Epithelial cell of proximal tubule (primary cell): ENCODE measurements around the gene DALRD3. TPM values are rescaled to one million over a fixed set of nuclear protein-coding genes. Genes with fewer than 3 reads are reported as not detected.

Experiments used
- DNase-seq: peaks from one replicate; pipeline ENCODE4 v3.0.0-alpha.2; 2011; ENCODE audit warnings: low read depth
- H3K4me3 ChIP-seq: 2 replicates; pipeline ENCODE4 v1.5.1; 2011; ENCODE audit warnings: low read depth, mild to moderate bottlenecking, low read length
- total RNA-seq: library from RNA; depleted of rRNA; stranded (reverse); fragments of >200 nt; gene quantifications from 2 replicates; pipeline ENCODE4 v1.2.3, GENCODE V29; 2015
- TF ChIP-seq, protein P1 (sequence below): conservative IDR thresholded peaks from 2 replicates; pipeline ENCODE4 v1.5.1; 2012; ENCODE audit warnings: low read depth, mild to moderate bottlenecking, low read length

Gene DALRD3
- total RNA-seq, 1 donor from 2014 or later: 64.3 TPM

GRCh38 chr3:48993834-48994233 lies 24.5 kb downstream of the DALRD3 start:
- H3K4me3 ChIP-seq: no peak overlapping the region
- no peak for DNase-seq
- TF ChIP-seq, protein P1, sequence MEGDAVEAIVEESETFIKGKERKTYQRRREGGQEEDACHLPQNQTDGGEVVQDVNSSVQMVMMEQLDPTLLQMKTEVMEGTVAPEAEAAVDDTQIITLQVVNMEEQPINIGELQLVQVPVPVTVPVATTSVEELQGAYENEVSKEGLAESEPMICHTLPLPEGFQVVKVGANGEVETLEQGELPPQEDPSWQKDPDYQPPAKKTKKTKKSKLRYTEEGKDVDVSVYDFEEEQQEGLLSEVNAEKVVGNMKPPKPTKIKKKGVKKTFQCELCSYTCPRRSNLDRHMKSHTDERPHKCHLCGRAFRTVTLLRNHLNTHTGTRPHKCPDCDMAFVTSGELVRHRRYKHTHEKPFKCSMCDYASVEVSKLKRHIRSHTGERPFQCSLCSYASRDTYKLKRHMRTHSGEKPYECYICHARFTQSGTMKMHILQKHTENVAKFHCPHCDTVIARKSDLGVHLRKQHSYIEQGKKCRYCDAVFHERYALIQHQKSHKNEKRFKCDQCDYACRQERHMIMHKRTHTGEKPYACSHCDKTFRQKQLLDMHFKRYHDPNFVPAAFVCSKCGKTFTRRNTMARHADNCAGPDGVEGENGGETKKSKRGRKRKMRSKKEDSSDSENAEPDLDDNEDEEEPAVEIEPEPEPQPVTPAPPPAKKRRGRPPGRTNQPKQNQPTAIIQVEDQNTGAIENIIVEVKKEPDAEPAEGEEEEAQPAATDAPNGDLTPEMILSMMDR: no peak

- DNase-seq: no peak
- TF ChIP-seq, protein P1: no peak
These were observed 26.4 kb downstream of the DALRD3 start for GRCh38 chr3:48991851-48992545.

DNA sequence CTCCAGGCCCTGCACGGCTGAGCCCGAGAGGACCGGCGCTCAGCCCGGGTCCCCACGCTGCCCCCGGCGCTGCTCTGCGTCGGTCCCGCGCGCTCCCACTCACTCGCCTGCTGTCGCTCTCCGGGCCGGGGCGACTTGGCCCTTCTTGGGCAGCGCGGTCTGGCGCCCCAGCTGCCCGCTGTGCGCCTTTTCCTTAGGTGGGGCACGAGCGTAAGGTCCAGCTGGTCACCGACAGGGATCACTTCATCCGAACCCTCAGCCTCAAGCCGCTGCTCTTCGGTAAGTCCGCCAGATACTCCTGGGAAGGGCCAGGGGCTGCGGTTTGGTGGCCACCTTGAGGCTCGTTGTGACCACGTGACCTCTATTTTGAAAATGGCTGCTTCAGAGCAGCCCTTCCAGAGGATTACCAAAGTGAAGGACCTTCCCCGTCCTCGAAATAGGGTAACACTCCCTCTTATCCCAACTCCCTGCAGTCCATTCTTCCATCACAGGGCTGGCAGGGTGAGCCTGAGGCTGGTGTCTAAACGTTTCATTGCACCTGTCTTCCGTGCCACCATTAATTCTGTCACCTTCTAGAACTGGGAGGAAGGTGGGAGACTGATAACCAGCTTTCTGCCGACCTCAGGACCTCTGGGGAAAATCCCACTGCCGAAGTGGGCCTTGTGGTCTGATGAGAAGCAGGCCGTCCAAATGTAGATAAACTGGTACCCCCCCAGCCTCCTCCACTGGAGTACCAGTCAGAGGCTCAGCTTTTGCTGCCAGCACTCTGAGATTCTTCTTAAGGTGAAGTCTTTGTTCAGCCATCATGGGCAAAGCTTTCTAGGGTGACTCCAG lies 27.5 kb downstream of the DALRD3 start:
- TF ChIP-seq, protein P1: no peak
- DNase-seq: no peak
- H3K4me3 ChIP-seq: peak overlapping the region; percentile 90

More at GRCh38 chr3:48991851-48992545, 26.4 kb downstream of the DALRD3 start:
- H3K4me3 ChIP-seq: peak overlapping the region; percentile 90

DNA sequence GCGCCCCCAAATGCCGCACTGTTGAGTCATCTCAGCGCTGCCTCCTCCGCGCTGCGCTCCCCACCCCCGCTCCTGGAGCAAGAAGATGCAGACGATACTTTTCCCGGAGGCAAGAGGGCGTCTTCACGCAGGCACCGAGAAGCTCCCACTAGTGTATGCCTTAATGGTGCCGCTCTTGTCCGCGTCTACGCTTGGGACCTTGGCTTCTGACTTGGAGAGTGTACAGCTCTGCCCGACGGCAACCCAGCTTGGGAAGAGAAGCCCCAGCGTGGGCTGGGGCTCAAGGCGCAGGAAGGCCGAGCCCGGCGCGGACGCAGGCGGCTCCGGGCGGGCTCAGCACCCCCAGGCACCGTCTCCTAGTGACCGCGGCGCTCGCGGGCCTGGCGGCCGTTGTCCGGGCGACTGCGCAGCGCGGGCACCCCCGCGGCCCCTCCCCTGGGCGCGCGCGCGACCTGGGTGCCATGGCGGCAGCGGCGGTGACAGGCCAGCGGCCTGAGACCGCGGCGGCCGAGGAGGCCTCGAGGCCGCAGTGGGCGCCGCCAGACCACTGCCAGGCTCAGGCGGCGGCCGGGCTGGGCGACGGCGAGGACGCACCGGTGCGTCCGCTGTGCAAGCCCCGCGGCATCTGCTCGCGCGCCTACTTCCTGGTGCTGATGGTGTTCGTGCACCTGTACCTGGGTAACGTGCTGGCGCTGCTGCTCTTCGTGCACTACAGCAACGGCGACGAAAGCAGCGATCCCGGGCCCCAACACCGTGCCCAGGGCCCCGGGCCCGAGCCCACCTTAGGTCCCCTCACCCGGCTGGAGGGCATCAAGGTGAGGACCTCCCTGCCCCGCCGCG lies 28.4 kb downstream of the DALRD3 start, which contains the start of gene P4HTM:
Gene P4HTM, plus strand, starts transcription at position 446 of the 840 bp plus-strand sequence. Its CDS starts 16 bp downstream, at position 462.
- TF ChIP-seq, protein P1: peak; percentile 34
- H3K4me3 ChIP-seq: peak within 1 kb of the TSS; percentile 90
- no peak for DNase-seq

DNA sequence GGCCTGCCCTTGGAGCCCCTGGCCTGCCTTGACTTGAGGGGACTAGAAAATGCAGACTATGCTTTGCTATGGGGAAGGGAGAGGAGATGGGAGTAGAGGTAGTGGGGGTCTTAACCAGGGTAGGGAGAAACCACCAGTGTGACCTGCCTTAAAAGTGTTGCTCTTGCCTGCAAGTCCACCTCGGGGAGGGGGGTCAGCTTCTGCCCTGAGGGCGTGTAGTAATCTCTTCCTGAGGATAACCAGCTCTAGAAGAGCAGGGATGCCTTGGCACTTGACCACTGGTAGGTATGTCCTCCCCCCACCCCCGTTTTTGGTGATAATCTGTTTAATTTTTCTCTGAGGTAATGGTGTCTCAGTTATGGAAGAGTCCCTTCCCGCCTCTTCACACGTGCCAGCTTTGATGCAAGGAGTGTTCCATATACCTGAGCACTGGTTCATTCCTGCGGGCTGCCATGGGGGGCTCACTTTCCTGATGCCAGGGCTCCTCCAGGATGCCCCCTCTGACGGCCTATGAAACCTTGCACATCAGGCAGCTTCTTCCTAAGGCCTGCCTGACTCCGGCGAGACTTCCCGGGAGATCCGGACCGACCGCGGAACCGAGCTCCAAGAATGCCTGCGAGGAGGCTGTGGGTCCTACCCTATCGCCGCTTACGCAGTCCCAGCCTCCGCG lies 29.1 kb downstream of the DALRD3 start:
- TF ChIP-seq, protein P1: no peak
- DNase-seq: no peak
- peak overlapping the region; percentile 90 for H3K4me3 ChIP-seq

DNA sequence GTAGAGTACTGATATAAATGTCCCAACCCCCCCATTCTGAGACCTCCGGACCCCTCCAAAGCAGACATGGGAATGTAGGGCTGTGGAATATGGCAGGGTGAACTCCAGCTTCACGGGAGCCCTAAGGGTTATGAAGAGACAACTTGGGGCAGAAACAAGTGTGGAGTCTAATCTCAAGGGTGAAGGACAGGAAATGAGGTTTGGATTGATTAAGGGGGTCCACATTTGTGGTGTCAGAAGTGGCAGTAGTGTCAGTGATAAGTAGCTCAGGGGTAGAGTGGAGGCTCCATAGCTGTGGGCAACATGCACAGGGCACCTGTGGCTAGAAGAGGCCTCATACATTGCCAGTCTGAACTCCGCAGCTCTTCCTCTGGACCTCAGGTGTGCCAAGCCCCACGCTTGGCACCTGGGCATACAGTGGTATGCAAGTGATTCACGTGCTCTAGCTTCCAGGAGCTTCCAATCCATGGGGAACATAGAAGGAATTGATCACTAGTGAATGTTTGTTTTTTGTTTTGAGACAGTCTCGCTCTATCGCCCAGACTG lies 32.5 kb downstream of the DALRD3 start:
- DNase-seq: no peak
- no peak overlapping the region for H3K4me3 ChIP-seq
- TF ChIP-seq, protein P1: no peak
